ENCODE measurements around the gene EIF4A2. TPM values are rescaled to one million over a fixed set of nuclear protein-coding genes. Genes with fewer than 3 reads are reported as not detected.

The EIF4A2 gene
- total RNA-seq, 1 experiment from 2014 or later, result 398 TPM

GRCh38 chr3:186783058-186783730 is at the start of gene EIF4A2 (continued):
- TF ChIP-seq YY1 (IDR thresholded peaks at IDR 0.05; ENCODE audit: extremely low read depth, insufficient replicate concordance, low read depth, low read length), result peak; percentile 80
- peak; percentile 100 for TF ChIP-seq POLR2A (IDR thresholded peaks at IDR 0.05; ENCODE audit: borderline replicate concordance, extremely low read depth, insufficient read depth, insufficient read length)
- TF ChIP-seq, protein P1, sequence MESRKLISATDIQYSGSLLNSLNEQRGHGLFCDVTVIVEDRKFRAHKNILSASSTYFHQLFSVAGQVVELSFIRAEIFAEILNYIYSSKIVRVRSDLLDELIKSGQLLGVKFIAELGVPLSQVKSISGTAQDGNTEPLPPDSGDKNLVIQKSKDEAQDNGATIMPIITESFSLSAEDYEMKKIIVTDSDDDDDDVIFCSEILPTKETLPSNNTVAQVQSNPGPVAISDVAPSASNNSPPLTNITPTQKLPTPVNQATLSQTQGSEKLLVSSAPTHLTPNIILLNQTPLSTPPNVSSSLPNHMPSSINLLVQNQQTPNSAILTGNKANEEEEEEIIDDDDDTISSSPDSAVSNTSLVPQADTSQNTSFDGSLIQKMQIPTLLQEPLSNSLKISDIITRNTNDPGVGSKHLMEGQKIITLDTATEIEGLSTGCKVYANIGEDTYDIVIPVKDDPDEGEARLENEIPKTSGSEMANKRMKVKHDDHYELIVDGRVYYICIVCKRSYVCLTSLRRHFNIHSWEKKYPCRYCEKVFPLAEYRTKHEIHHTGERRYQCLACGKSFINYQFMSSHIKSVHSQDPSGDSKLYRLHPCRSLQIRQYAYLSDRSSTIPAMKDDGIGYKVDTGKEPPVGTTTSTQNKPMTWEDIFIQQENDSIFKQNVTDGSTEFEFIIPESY (IDR thresholded peaks at IDR 0.05; ENCODE audit: extremely low read depth, insufficient replicate concordance, low read length), result peak; percentile 31

DNA sequence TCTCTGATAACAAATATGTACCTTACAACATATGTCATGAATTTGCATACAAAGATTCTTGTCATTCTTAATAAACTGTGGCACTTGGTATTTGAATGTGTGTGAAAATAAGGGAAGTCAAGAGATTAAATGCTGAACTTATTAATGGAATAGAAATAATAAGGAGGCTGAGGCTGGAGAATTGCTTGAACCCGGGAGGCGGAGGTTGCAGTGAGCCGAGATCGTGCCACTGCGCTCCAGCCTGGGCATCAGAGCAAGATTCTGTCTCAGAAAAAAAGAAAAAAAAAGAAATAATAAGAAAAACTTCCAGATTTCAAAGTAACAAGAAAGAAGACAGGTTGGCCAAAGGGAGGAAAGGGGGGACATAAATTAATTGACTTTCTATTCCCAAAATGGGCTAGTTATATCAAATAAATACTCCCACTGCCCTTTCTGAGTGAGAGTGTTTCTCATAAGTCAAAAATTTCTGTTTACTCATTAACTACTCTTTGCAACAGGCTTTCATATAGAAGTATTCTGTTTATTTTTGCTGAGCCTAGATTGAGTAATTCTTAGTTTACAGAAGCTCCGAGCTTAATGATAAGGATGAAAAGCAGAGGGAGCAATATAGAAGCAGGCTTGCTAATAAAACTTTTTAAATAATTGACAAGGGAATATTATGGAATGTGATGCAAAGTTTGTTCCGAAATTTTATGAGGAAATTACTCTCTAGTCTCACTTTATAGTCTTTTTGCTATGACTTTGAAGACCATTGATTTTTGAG is 40.6 kb upstream of the EIF4A2 start:
- intact Hi-C loops (cut with micrococcal nuclease), result no loop called here
- Histone ChIP-seq H3K9me3 (ENCODE audit: control insufficient read depth in 1 of 2, insufficient read depth in 1 of 2, low read depth in 1 of 2, low read length in 2 of 2) (no peaks in the 10 kb centered on the region), H3K36me3 (ENCODE audit: control insufficient read depth in 1 of 2, insufficient read depth in 2 of 2, low read length in 2 of 2) (no peaks in the 10 kb centered on the region), H2AFZ (ENCODE audit: low read depth, low read length, poor library complexity, severe bottlenecking) (no peak overlapping the region), H4K20me1 (ENCODE audit: insufficient read depth) (no peaks in the 10 kb centered on the region), H3K9ac (ENCODE audit: low read length) (no peak overlapping the region), H3K4me1 (ENCODE audit: control insufficient read depth in 1 of 2, insufficient read depth in 2 of 2, low read length in 2 of 2) (peaks cover 0 to 15% of the 10 kb centered on the region in 2 experiments; a peak in 2 of 4 replicates), H3K79me2 (ENCODE audit: insufficient read depth, low read length) (no peaks in the 10 kb centered on the region), H3K4me3 (replicated peaks in 1 of 2; ENCODE audit: low read depth in 1 of 2, low read length in 2 of 2) (no peak overlapping the region), H3K27me3 (ENCODE audit: insufficient read depth, low read length) (no peaks in the 10 kb centered on the region), H3K27ac (ENCODE audit: low read depth, low read length) (no peak overlapping the region), H3K9me2 (ENCODE audit: insufficient read depth) (no peaks in the 10 kb centered on the region), H3K4me2 (ENCODE audit: low read length) (no peak overlapping the region)
- POLR2A ChIA-PET, result no interaction called here
- BruUV-seq (replicated peaks), result no TSS peak
- CTCF ChIA-PET, result no interaction called here
- ATAC-seq, result no peak
- RAD21 ChIA-PET (ENCODE audit: low non-redundant PET in 1 of 2, low total read pairs in 2 of 2, uncharacterized antibody in 2 of 2, unreplicated experiment in 2 of 2), result no interaction called here
- DNase-seq (ENCODE audit: low read depth, low spot score), result no peak
- no peak for TF ChIP-seq CBX3 (IDR thresholded peaks at IDR 0.05; ENCODE audit: low read depth)
- TF ChIP-seq POLR2AphosphoS5 (IDR thresholded peaks at IDR 0.05; ENCODE audit: low read depth, low read length), result no peak
- no peak for TF ChIP-seq CEBPB (IDR thresholded peaks at IDR 0.05; ENCODE audit: low read depth)
- no peak for TF ChIP-seq RAD21 (IDR thresholded peaks at IDR 0.05; ENCODE audit: low read depth)
- TF ChIP-seq, protein P2, sequence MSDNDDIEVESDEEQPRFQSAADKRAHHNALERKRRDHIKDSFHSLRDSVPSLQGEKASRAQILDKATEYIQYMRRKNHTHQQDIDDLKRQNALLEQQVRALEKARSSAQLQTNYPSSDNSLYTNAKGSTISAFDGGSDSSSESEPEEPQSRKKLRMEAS (IDR thresholded peaks at IDR 0.05), result no peak
- no peak for TF ChIP-seq SRF (IDR thresholded peaks at IDR 0.05; ENCODE audit: low read depth)
- no peak for TF ChIP-seq POLR2A (IDR thresholded peaks at IDR 0.05; ENCODE audit: borderline replicate concordance, extremely low read depth, insufficient read depth, insufficient read length)
- no peak for TF ChIP-seq ELF1 (IDR thresholded peaks at IDR 0.05; ENCODE audit: borderline replicate concordance, low read depth)
- no peak for TF ChIP-seq REST (IDR thresholded peaks at IDR 0.05; ENCODE audit: low read depth)
- no peak for TF ChIP-seq FOSL1 (IDR thresholded peaks at IDR 0.05; ENCODE audit: low read depth)
- no peak for TF ChIP-seq ZNF274 (IDR thresholded peaks at IDR 0.05; ENCODE audit: low read depth, low read length)
- TF ChIP-seq EZH2phosphoT487 (IDR thresholded peaks at IDR 0.05; ENCODE audit: borderline replicate concordance), result no peak
- TF ChIP-seq, protein P1 (IDR thresholded peaks at IDR 0.05; ENCODE audit: extremely low read depth, insufficient replicate concordance, low read length), result no peak
- TF ChIP-seq ATF3 (IDR thresholded peaks at IDR 0.05), result no peak
